T-helper 2 cell (primary cell): ENCODE measurements around the gene RNASEH2C.
A peak's percentile ranks its signal among the peaks of the same experiment; 100 is the strongest.
"Not testable (repeated sequence)": the region's sequence is repeated elsewhere in the genome, so short reads cannot be mapped to it uniquely, and the experiment has no call there.

Experiments
- DNase-seq, 5 experiments: peaks; one replicate each; pipeline versions ENCODE4 v3.0.0 to v3.0.0-alpha.2; 2012 to 2022
- total RNA-seq, 2 donors: gene quantifications; one replicate each; lab custom pipeline; 2026; lab: John Stamatoyannopoulos, UW

The RNASEH2C gene
- 41.8 to 45.8 reads per million in 2 donors for total RNA-seq

- DNase-seq = peak; percentile 53 to 89 (median 62)
Measured at GRCh38 chr11:65720211-65720934, at the start of gene RNASEH2C. Gene RNASEH2C, minus strand, starts transcription at chr11:65720798. Its CDS starts 40 bp downstream, at chr11:65720758.

GRCh38 chr11:65767806-65768205 is 47.2 kb upstream of the RNASEH2C start:
- not testable (repeated sequence) for DNase-seq

GRCh38 chr11:65767406-65767805 is 46.8 kb upstream of the RNASEH2C start:
- no peak for DNase-seq

- DNase-seq = peak in 1 of 5 experiments; percentile 58
Measured at GRCh38 chr11:65766535-65766934, 45.9 kb upstream of the RNASEH2C start.

- DNase-seq = no peak
Measured at GRCh38 chr11:65764434-65764833, 43.8 kb upstream of the RNASEH2C start.

GRCh38 chr11:65762816-65763215 is 42.2 kb upstream of the RNASEH2C start:
- DNase-seq = not testable (repeated sequence)

GRCh38 chr11:65762169-65762568 is 41.6 kb upstream of the RNASEH2C start:
- not testable (repeated sequence) for DNase-seq

- DNase-seq = no peak
Measured at GRCh38 chr11:65745049-65745448, 24.5 kb upstream of the RNASEH2C start.

GRCh38 chr11:65744699-65745042 is 24.1 kb upstream of the RNASEH2C start:
- no peak for DNase-seq

GRCh38 chr11:65744026-65744698 is 23.6 kb upstream of the RNASEH2C start:
- no peak for DNase-seq

GRCh38 chr11:65743681-65744025 is 23.1 kb upstream of the RNASEH2C start:
- no peak for DNase-seq

- DNase-seq = no peak
Measured at GRCh38 chr11:65742353-65742752, 21.8 kb upstream of the RNASEH2C start.

- no peak for DNase-seq
Measured at GRCh38 chr11:65741185-65741584, 20.6 kb upstream of the RNASEH2C start.

GRCh38 chr11:65739022-65739421 is 18.4 kb upstream of the RNASEH2C start:
- no peak for DNase-seq

GRCh38 chr11:65736810-65737209 is 16.2 kb upstream of the RNASEH2C start:
- no peak for DNase-seq

GRCh38 chr11:65735111-65735510 is 14.5 kb upstream of the RNASEH2C start:
- not testable (repeated sequence) for DNase-seq

GRCh38 chr11:65730461-65730860 is 9.9 kb upstream of the RNASEH2C start:
- DNase-seq = no peak

- DNase-seq = no peak
Measured at GRCh38 chr11:65727865-65728264, 7.3 kb upstream of the RNASEH2C start.

GRCh38 chr11:65726660-65727059 is 6.1 kb upstream of the RNASEH2C start:
- no peak for DNase-seq

- no peak for DNase-seq
Measured at GRCh38 chr11:65722261-65722660, 1.7 kb upstream of the RNASEH2C start.

- peak in 1 of 5 experiments; percentile 27 for DNase-seq
Measured at GRCh38 chr11:65719871-65720210, 757 bp downstream of the RNASEH2C start.

- DNase-seq = no peak
Measured at GRCh38 chr11:65718964-65719492, 1.6 kb downstream of the RNASEH2C start.

GRCh38 chr11:65718531-65718930 is 2.1 kb downstream of the RNASEH2C start:
- DNase-seq = no peak

- DNase-seq = no peak
Measured at GRCh38 chr11:65717906-65718305, 2.7 kb downstream of the RNASEH2C start.
